ENCODE data around the gene ARHGAP22.

Gene ARHGAP22

GRCh38 chr10:48580236-48580635 is 24.6 kb downstream of the ARHGAP22 start:
- no peak for DNase-seq

GRCh38 chr10:48579251-48579960 is 25.5 kb downstream of the ARHGAP22 start:
- no peak for DNase-seq

- no peak for DNase-seq
These were observed 27.7 kb downstream of the ARHGAP22 start for GRCh38 chr10:48577158-48577557.

GRCh38 chr10:48576501-48576900 is 28.4 kb downstream of the ARHGAP22 start:
- DNase-seq: no peak

GRCh38 chr10:48575901-48576300 is 29.0 kb downstream of the ARHGAP22 start:
- DNase-seq: no peak

- no peak for DNase-seq
These were observed 30.0 kb downstream of the ARHGAP22 start for GRCh38 chr10:48574817-48575380.

- DNase-seq: no peak
These were observed 30.5 kb downstream of the ARHGAP22 start for GRCh38 chr10:48574322-48574796.

GRCh38 chr10:48573045-48573444 is 31.8 kb downstream of the ARHGAP22 start:
- no peak for DNase-seq

- no peak for DNase-seq
These were observed 32.5 kb downstream of the ARHGAP22 start for GRCh38 chr10:48572414-48572813.

GRCh38 chr10:48568546-48568945 is 36.3 kb downstream of the ARHGAP22 start:
- DNase-seq: no peak

- DNase-seq: no peak
These were observed 36.7 kb downstream of the ARHGAP22 start for GRCh38 chr10:48568131-48568530.

GRCh38 chr10:48567346-48567745 is 37.5 kb downstream of the ARHGAP22 start:
- DNase-seq: no peak

GRCh38 chr10:48564466-48565160 is 40.3 kb downstream of the ARHGAP22 start:
- no peak for DNase-seq

GRCh38 chr10:48557511-48558123 is 47.3 kb downstream of the ARHGAP22 start:
- no peak for DNase-seq

- no peak for DNase-seq
These were observed 48.2 kb downstream of the ARHGAP22 start for GRCh38 chr10:48556713-48557112.

GRCh38 chr10:48556065-48556464 is 48.8 kb downstream of the ARHGAP22 start:
- no peak for DNase-seq

- no peak for DNase-seq
These were observed 49.4 kb downstream of the ARHGAP22 start for GRCh38 chr10:48555310-48556042.

- DNase-seq: no peak
These were observed 50.2 kb downstream of the ARHGAP22 start for GRCh38 chr10:48554656-48555055.

GRCh38 chr10:48554246-48554645 is 50.6 kb downstream of the ARHGAP22 start:
- no peak for DNase-seq

GRCh38 chr10:48552946-48553564 is 51.8 kb downstream of the ARHGAP22 start:
- no peak for DNase-seq

GRCh38 chr10:48551861-48552591 is 52.8 kb downstream of the ARHGAP22 start:
- DNase-seq: peak; percentile 12

GRCh38 chr10:48550977-48551376 is 53.9 kb downstream of the ARHGAP22 start:
- DNase-seq: no peak
